Measurements from ENCODE around the gene TBL1X. TPM values are rescaled to one million over a fixed set of nuclear protein-coding genes. Genes with fewer than 3 reads are reported as not detected.
A peak's percentile ranks its signal among the peaks of the same experiment; 100 is the strongest.
"Not testable (repeated sequence)": the region's sequence is repeated elsewhere in the genome, so short reads cannot be mapped to it uniquely, and the experiment has no call there.

Gene TBL1X
- total RNA-seq, 1 donor from 2014 or later: 20.0 TPM

DNA sequence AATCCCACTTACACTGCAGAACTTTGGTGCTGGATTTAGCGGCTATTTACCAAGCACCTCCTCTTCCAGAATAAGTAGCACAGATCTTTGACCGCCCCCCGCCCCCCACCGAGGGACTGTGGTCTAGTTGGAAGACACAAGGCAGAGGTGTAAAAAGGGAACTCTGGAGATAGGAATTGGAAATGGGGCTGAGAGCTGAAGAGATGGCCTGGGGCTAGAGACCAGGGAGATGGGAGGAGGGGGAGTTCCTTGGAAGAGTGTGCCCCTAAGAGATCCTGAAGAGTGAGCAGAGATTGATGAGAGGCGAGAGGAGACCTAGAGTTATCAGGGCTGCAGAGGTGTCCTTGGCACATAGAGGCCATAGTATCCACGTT is 55.3 kb downstream of the TBL1X start:
- Mint-ChIP-seq H3K27me3 (no peaks in the 10 kb centered on the region), H3K27ac (no peak overlapping the region), H3K4me3 (no peak overlapping the region), H3K36me3 (ENCODE audit: low read depth) (peaks cover 7% of the 10 kb centered on the region), H3K9me3 (no peaks in the 10 kb centered on the region), H3K4me1 (peaks cover 24% of the 10 kb centered on the region)
- intact Hi-C loops (cut with micrococcal nuclease): no loop called here
- no peak for DNase-seq

DNA sequence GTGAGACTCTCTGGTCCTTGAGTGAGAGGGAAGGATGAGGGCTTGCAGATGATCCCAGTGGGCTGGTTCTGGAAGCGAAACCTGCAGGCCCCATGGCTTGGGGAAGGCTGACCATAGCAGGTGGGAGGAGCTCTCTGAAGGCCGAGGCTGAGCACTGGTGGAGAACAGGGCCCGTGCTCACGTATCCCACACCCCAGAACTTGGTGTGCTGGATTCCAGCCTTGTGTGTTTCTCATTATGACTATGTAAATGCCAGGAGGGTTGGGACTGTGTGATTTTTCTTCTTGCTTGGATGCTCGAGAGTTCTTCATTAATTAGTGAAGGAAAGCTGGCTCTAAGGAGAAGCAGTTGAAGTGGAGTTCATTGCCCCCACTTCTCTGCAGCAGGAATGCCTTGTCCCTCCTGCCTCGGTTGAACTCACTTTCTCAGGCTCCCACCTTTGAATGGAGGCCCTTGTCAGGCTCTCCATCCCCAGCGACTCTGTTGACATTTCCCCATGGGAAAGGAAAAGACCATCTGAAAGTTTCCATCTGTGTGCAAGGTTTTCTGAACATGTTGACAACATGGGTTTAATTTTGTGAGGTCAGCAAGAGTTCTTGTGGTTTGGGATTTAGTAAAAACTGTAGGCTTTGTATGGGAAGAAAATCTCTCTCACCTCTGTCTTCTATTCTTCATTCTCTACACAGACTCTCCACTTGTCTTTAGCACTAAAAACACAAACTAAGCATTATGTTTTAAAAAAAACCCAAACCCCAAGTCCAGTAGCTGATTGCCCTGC is 57.7 kb downstream of the TBL1X start:
- intact Hi-C loops (cut with micrococcal nuclease): no loop called here
- Mint-ChIP-seq H3K27ac (no peak overlapping the region), H3K27me3 (no peaks in the 10 kb centered on the region), H3K4me1 (peaks cover 19% of the 10 kb centered on the region), H3K36me3 (ENCODE audit: low read depth) (peaks cover 6% of the 10 kb centered on the region), H3K9me3 (no peaks in the 10 kb centered on the region), H3K4me3 (no peak overlapping the region)
- no peak for DNase-seq

DNA sequence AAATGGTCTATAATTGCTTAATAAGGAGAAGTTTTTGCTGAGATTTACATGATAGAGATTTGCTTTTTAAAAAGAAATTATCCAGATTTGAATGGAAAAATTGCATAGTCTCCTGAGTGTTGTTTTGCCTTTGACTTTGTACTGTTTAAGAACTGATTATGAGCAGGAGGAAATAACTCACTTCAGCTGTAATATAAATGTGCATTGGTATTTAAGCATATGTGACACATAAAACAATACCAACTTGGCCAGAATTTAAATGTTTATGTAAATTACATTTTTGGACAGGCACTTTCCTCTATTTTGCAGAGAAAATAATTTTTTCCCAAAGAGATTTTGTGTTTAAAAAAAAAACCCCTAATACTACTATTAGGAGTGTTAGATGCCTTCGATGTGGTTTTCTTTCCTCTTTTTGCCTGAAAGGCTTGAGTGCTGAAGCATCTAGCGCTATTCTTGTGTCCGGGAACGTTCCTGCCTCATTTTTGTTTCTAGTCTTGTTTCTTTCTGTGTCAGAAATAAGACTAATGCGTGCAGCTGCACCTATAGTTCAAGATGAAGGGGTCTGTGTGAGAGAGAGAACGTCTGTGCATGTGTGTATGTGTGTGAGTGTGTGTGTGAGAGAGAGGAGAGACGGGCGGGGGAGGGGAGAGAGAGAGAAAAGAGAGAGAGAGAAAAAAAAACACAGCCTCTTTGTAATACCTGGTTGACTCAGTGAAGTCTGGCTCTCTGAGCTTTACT is 60.8 kb downstream of the TBL1X start:
- Mint-ChIP-seq H3K4me3 (no peak overlapping the region), H3K27me3 (no peaks in the 10 kb centered on the region), H3K27ac (no peak overlapping the region), H3K36me3 (ENCODE audit: low read depth) (peaks cover 3% of the 10 kb centered on the region), H3K9me3 (no peaks in the 10 kb centered on the region), H3K4me1 (peaks cover 24% of the 10 kb centered on the region)
- DNase-seq: no peak
- intact Hi-C loops (cut with micrococcal nuclease): no loop called here

DNA sequence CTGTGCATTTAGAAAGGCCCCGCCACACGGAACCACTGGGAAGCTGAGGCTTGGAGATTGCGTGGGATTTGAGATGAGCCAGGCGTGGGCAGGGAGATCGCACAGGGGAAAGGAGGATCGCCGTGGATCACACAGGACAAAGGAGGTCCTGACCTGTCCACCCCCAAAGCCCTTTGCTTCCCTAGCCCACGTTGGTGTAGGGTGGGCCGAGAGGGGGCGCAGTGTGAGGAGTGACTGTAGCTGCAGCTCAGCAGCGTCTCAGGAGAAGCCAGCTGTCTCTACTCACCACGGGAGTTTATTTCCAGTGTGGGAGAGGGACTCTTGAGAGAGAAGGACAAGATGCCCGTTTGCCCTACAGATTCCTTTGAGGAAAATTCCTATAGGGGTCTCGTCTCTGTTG is 62.1 kb downstream of the TBL1X start:
- no peaks in the 10 kb centered on the region for H3K36me3 Mint-ChIP-seq (ENCODE audit: low read depth)
- peaks cover 28% of the 10 kb centered on the region for H3K4me1 Mint-ChIP-seq
- intact Hi-C loops (cut with micrococcal nuclease): no loop called here
- H3K27ac Mint-ChIP-seq: no peak overlapping the region
- H3K4me3 Mint-ChIP-seq: no peak overlapping the region
- no peak for DNase-seq
- H3K27me3 Mint-ChIP-seq: no peaks in the 10 kb centered on the region
- no peaks in the 10 kb centered on the region for H3K9me3 Mint-ChIP-seq

DNA sequence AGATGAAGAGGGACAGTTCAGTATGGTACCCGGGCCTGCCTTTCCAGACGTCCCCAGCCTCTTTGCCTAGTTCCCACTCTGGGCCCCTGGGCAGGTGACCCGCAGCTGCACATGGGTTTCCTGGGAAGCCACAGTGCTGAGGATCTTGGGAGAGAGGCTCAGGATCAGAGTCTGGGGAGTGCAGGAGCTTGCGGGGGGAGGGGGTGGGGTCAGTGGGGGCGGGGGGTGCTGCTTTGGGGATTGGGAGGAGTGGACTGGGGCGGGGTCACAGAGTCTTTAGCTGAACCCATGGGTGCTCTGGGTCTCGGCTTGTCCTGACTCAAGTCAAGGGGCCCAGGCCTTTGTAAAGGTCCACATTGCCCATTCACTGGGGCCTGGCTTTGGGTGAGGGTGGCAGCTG is 63.6 kb downstream of the TBL1X start:
- H3K27ac Mint-ChIP-seq: no peak overlapping the region
- no peaks in the 10 kb centered on the region for H3K9me3 Mint-ChIP-seq
- intact Hi-C loops (cut with micrococcal nuclease): no loop called here
- H3K4me3 Mint-ChIP-seq: no peak overlapping the region
- H3K27me3 Mint-ChIP-seq: no peaks in the 10 kb centered on the region
- peaks cover 24% of the 10 kb centered on the region for H3K4me1 Mint-ChIP-seq
- H3K36me3 Mint-ChIP-seq (ENCODE audit: low read depth): no peaks in the 10 kb centered on the region
- no peak for DNase-seq

DNA sequence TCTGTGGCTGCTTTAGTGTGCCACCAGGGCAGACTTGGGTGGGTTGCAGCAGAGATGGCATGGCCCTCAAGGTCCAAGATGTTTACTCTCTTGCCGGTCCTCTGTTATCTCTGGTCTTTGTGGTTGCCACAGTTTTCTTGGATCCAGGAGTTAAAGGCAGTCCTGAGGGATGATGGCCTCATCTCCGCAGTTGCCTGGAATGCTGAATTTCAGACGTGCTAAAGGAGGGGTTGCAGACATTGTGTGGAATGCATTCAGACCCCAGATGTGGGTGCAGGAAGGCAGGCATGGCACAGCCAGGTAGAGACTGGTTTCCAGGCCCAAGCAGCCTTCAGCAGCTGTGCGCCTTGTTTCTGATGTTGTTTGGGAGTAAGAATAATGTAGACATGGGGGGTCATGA is 64.4 kb downstream of the TBL1X start:
- H3K27me3 Mint-ChIP-seq: no peaks in the 10 kb centered on the region
- intact Hi-C loops (cut with micrococcal nuclease): no loop called here
- H3K27ac Mint-ChIP-seq: no peak overlapping the region
- peaks cover 23% of the 10 kb centered on the region for H3K4me1 Mint-ChIP-seq
- H3K36me3 Mint-ChIP-seq (ENCODE audit: low read depth): no peaks in the 10 kb centered on the region
- DNase-seq: no peak
- H3K4me3 Mint-ChIP-seq: no peak overlapping the region
- H3K9me3 Mint-ChIP-seq: no peaks in the 10 kb centered on the region

DNA sequence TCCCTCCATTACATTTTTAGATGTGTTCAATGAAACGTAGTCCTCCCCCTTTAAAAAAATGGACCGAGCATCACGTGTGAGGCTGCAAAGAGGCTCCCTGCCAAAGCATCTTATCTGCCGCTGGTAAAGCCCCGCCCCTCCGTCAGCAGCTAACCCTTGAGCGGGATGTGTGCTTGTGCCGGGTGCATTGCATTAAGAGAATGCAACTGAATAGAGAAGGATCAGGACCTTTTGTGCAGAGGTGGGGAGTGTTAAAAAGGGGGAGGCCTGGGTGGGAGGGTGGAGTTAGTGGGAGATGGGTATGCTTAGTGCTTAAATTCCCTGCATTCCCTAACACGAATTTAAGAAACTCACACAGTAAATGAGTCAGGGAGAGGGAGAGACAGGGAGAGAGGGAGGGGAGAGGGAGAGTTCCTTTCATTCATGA is 66.0 kb downstream of the TBL1X start:
- Mint-ChIP-seq H3K27ac (no peak overlapping the region), H3K36me3 (ENCODE audit: low read depth) (peaks cover 3% of the 10 kb centered on the region), H3K4me1 (peaks cover 19% of the 10 kb centered on the region), H3K4me3 (peak overlapping the region; percentile 18), H3K27me3 (no peaks in the 10 kb centered on the region), H3K9me3 (no peaks in the 10 kb centered on the region)
- DNase-seq: peak; percentile 85
- intact Hi-C loops (cut with micrococcal nuclease): no loop called here

DNA sequence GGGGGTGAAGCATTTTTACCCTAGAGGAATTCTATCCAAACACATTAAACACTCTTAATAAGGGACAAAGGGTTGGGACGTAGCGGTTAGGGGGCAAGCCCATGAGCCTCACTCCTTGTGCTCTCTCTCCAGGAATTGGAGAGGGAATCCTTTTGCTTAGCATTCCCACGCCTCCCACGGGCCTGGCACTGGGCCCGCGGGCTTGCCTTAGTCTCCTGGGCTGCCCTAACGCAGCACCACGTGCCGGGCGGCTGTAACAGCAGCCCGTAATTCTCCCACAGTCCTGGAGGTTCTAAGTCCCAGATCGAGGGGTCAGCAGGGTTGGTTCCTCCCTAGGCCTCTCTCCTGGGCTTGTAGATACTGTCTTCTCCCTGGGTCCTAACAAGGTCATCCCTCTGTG is 67.5 kb downstream of the TBL1X start:
- Mint-ChIP-seq H3K4me3 (no peak overlapping the region), H3K36me3 (ENCODE audit: low read depth) (peaks cover 6% of the 10 kb centered on the region), H3K9me3 (peaks cover 2% of the 10 kb centered on the region), H3K4me1 (peaks cover 15% of the 10 kb centered on the region), H3K27ac (no peak overlapping the region), H3K27me3 (no peaks in the 10 kb centered on the region)
- intact Hi-C loops (cut with micrococcal nuclease): no loop called here
- DNase-seq: no peak

DNA sequence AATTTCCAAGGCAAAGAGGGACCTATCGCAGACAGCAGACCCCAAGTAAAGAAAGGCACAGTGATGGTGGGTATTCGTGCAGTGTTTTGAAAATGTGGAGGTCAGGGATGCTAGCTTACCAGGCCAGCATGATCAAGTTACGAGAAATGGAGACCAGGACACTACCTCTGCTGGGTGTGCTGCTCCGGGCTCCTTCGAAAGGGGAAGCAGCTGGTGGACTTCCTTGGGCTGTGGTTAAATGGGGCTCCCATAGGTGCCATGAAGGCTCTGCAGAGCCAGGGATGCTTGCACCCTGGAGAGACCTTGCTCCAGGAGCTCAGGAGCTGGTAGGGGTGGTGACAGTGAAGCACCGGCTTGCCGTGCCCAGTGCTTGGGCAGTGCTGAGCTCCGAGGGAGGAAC is 68.8 kb downstream of the TBL1X start:
- Mint-ChIP-seq H3K4me3 (no peak overlapping the region), H3K36me3 (ENCODE audit: low read depth) (peaks cover 12% of the 10 kb centered on the region), H3K9me3 (peaks cover 5% of the 10 kb centered on the region), H3K27ac (no peak overlapping the region), H3K4me1 (peaks cover 15% of the 10 kb centered on the region), H3K27me3 (no peaks in the 10 kb centered on the region)
- intact Hi-C loops (cut with micrococcal nuclease): no loop called here
- DNase-seq: no peak

DNA sequence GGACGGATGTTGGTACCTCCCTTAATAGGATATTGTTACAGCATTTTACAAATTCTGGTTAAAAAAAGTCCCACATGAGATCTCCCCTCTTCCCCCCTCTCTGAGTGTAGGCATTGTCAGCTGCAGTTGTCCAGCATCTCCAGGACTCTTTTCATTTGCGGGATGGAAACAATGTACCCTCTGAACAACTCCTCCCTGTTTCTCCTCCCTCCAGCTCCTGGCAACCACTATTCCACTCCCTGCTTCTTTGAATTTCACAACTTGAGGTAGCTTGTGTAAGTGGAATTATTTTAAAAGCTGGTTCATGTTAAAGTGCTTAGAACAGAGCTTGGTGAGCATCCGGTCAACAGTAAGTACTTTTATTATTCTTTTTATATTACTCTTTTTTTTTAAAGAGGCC is 69.8 kb downstream of the TBL1X start:
- Mint-ChIP-seq H3K27ac (no peak overlapping the region), H3K27me3 (no peaks in the 10 kb centered on the region), H3K36me3 (ENCODE audit: low read depth) (peaks cover 16% of the 10 kb centered on the region), H3K9me3 (peaks cover 5% of the 10 kb centered on the region), H3K4me3 (no peak overlapping the region), H3K4me1 (peaks cover 15% of the 10 kb centered on the region)
- intact Hi-C loops (cut with micrococcal nuclease): no loop called here
- no peak for DNase-seq

DNA sequence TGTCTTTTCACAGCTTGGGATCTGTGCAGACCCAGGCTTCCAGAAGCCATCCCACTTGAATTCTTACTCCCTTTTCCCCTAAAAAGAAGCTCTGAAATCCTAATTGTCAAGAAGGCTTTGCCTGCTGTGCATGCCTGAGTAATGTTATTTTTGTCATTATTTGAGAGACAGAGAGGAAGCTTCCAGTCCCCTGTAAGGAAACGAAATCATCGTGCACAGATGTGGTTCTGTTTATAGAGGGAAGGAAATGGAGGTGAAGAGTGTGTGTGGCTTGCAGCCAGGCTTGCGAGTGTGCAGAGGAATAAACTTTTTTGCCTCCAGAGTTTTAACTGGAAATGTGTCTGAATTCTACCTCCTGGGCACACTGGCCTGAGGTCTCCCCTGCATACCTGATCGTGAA is 70.2 kb downstream of the TBL1X start:
- peaks cover 17% of the 10 kb centered on the region for H3K36me3 Mint-ChIP-seq (ENCODE audit: low read depth)
- peak; percentile 53 for DNase-seq
- H3K4me3 Mint-ChIP-seq: no peak overlapping the region
- H3K27ac Mint-ChIP-seq: no peak overlapping the region
- intact Hi-C loops (cut with micrococcal nuclease): no loop called here
- H3K4me1 Mint-ChIP-seq: peaks cover 15% of the 10 kb centered on the region
- H3K27me3 Mint-ChIP-seq: no peaks in the 10 kb centered on the region
- H3K9me3 Mint-ChIP-seq: peaks cover 5% of the 10 kb centered on the region

DNA sequence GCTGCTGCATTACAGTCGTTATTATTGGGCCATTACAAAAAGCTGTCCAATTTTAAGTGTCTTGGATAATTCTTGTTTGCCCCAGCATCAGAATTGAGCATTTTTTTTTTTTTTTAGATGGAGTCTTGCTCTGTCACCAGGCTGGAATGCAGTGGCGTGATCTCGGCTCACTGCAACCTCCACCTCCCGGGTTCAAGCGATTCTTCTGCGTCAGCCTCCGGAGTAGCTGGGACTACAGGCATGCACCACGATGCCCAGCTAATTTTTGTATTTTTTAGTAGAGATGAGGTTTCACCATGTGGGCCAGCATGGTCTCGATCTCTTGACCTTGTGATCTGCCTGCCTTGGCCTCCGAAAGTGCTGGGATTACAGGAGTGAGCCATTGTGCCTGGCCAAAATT is 71.3 kb downstream of the TBL1X start:
- H3K4me1 Mint-ChIP-seq; H3K9me3 Mint-ChIP-seq; H3K4me3 Mint-ChIP-seq; intact Hi-C loops (cut with micrococcal nuclease); DNase-seq; H3K27me3 Mint-ChIP-seq; H3K27ac Mint-ChIP-seq: not testable (repeated sequence)
- peaks cover 17% of the 10 kb centered on the region for H3K36me3 Mint-ChIP-seq (ENCODE audit: low read depth)

DNA sequence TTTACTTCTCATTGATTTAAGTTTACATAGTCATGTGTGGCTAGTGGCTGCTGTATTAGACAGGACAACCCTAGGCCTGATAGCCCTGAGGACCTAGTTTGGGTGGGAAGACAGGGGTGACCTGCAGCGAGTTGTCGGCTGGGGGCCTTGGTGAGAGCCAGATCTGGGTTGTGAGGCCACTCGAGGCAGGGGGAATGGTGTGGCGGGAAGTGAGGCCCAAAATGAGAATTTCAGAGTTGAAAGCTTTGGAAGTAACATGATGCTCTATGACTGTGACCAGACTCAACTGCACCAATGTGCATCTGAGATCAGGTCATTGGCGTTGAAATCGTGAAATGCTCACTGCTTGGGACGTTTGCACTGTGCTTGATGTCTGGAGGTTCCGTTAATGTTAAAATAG is 72.9 kb downstream of the TBL1X start:
- intact Hi-C loops (cut with micrococcal nuclease): no loop called here

DNA sequence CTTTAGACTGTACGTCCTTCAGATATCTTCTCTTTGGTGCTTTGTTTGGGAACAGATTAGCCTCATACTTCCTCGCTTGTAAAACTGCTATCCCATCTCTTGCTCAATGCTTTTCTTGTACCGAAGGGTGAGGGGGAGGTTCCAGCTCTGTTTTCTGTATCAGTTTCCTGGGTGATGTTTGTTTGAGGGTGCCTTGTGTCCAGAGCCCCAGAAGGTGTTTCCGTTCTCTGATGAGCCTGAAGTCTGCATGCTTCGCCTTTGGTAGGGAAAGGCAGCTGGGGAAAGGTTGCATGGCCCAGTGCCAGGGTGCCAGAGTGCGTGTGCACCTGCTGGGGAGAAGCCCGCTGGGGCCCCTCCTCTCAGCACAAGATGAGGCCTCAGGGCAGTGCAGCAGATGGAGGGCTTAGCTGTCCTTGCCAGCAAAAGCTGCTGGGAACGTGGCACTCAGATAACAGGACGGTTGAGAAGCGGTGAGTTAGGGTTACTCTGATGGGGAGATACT is 73.7 kb downstream of the TBL1X start:
- H3K4me3 Mint-ChIP-seq: no peak overlapping the region
- peaks cover 5% of the 10 kb centered on the region for H3K9me3 Mint-ChIP-seq
- peaks cover 17% of the 10 kb centered on the region for H3K36me3 Mint-ChIP-seq (ENCODE audit: low read depth)
- no peak for DNase-seq
- no peaks in the 10 kb centered on the region for H3K27me3 Mint-ChIP-seq
- peaks cover 9% of the 10 kb centered on the region for H3K4me1 Mint-ChIP-seq
- intact Hi-C loops (cut with micrococcal nuclease): no loop called here
- no peak overlapping the region for H3K27ac Mint-ChIP-seq

More for the DNA sequence above, 72.9 kb downstream of the TBL1X start:
- Mint-ChIP-seq H3K4me1 (peaks cover 9% of the 10 kb centered on the region), H3K27me3 (no peaks in the 10 kb centered on the region), H3K27ac (no peak overlapping the region), H3K4me3 (no peak overlapping the region), H3K36me3 (ENCODE audit: low read depth) (peaks cover 17% of the 10 kb centered on the region), H3K9me3 (peaks cover 5% of the 10 kb centered on the region)
- DNase-seq: no peak
